Activated T-cell treated with anti-CD3 and anti-CD28 coated beads for 24 hours (primary cell): ENCODE results near the gene SYPL1.

Source experiments
- DNase-seq: peaks from one replicate; pipeline ENCODE4 v3.0.0-alpha.2; 2020; ENCODE audit warnings: low read depth

SYPL1 gene

GRCh38 chr7:106121189-106121810 is 9.2 kb upstream of the SYPL1 start:
- DNase-seq = no peak

GRCh38 chr7:106120500-106120899 is 8.4 kb upstream of the SYPL1 start:
- no peak for DNase-seq

GRCh38 chr7:106119719-106120118 is 7.6 kb upstream of the SYPL1 start:
- no peak for DNase-seq

- no peak for DNase-seq
These were observed 5.9 kb upstream of the SYPL1 start for GRCh38 chr7:106117786-106118544.

DNA sequence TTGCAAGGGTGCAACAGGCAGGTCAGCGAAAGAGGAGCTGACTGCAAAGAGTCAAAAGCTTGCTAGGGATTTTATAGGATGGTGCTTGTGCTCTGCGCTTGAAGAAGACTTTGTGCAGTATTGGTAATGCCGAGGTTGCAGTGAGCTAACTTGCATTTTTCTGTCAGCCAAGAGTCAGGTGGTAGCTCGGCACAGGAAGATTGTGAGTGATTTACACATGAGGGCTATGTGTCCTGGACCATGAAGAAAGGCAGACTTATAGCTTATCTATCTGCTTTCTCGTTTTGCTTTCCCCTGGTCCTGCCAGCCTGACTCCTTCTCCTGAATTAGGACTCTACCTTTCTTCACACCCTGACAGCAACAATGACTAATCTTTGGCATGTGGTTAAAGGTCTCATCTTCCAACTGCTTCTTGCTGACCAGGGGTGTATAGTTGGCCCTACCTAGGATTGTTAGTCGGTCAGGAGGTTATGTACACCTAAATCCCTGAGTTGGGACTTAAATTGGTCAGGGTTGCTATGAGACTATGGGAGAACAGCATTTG is 4.1 kb upstream of the SYPL1 start:
- DNase-seq = no peak

GRCh38 chr7:106114716-106115383 is 2.7 kb upstream of the SYPL1 start:
- DNase-seq = no peak

DNA sequence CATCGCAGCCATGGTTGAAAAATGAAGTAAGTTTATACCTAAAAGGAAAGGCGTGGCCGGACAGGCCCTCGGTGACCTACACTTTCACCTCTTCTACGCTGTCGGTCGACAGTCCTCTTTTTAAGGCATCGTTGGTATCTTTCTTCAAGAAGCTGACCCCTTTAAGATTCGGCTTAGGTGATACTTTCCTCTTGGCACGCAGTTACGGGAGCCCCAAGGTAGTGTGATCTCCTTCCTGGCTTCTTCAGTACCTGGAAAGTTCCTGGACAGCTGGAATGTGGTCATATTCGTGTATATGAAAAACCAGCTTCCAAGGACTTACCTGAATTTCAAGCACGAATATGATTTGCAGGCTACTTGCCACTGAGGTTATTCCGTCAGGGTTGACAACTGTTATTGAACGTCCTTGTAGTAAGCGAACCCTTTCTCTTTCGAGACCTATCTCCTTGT is 885 bp upstream of the SYPL1 start:
- no peak for DNase-seq

DNA sequence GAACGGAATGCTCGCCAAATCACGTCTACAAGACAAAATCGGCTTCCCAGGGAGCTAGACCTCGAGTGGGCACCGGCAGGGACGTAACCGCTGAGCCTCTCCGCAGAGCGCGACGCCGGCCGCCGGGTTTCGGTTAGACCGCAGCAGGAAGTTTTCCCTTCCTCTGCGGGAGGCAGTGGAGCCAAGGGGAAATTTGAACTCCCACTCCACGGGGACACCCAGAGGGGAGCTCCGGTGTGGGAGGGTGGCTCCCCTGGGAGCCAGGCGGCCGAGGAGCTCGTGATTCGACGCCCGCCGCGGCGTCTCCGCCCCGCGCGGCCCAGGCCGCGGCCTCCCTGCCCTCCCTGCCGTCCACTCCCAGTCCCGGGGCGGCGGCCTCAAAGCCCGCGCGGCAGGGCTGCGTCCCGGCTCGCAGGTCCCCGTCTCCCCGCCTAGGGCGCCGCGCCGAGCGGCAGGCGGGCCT is 426 bp downstream of the SYPL1 start:
- peak; percentile 29 for DNase-seq

DNA sequence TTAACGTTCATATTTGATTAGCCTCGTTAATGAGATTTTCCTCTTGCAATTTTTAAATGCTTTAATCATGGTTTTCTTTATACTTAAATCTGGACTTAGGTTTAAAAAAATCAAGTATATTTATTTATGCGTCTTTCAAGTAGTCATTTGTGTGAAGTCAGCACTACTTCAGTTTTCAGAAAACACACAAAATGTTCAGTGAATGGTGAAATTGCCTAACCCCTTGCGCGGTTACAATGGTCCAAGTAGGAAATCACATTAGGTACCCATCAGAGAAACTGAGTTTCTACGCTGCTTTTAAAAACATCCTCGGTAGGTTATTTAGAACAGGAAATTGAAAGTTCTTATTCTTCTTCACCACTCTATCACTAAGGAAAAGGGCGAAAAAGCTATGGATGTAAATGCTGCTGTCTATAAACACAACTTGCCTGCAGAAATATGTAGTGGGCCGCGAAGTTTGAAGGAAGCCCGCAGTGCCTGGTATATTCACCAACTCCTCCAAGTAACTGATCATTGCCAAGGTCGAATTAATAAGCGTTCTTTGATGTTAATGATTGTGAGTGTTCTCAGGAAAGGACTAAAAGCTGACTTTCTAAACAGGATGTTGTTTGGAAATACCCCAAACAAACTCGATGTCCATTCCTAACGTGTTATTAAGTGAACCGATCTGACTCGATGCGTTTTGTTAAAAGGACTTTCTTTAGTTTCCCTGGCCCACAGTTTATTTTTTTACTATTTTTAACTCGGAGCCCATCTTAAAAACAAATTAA is 1.0 kb downstream of the SYPL1 start:
- no peak for DNase-seq

GRCh38 chr7:106110238-106110560 is 1.9 kb downstream of the SYPL1 start:
- no peak for DNase-seq

GRCh38 chr7:106109521-106110237 is 2.4 kb downstream of the SYPL1 start:
- no peak for DNase-seq

DNA sequence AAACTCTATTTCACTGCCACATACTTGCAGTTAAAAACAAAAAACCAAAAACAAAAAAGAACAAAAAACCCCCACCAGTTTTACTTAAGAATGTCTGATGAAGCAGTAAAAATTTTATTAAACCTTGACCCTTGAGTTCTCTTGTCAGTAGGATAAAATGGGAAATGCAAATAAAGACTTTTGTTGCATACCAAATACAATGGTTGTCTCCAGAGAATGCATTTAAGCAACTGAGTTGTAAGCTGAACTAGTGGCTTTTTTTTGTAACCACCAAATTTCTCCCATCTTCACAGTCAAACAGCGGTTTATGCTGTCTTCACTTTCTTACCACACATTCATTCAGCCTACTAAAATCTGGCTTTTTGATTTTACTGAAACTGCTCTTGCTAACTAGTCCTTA is 3.1 kb downstream of the SYPL1 start:
- DNase-seq = no peak

DNA sequence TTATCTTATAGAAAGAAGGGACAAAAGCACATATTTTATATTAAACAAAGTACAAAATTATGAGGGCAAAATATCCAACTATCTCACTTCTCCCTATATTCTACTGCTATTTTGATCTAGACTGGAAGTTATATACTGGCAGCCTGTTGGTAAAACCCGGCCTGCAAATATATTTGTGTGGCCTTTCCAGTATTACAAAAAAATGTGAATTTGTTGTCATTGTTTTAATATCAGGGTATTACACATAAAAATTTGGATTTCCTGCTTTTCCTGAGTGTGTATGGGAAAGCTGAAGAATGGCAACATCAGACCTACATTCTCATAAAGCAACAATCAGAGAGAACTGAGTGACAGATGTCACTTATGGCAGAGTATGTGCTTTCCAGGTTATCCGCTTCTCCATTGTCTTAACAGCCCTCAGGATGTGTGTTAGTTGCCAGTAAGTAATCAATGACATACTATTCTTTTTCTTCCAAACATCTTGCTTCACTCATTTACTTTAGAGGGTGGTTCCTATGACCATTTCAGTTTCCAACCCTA is 7.3 kb downstream of the SYPL1 start:
- no peak for DNase-seq

- no peak for DNase-seq
These were observed 9.6 kb downstream of the SYPL1 start for GRCh38 chr7:106102387-106102966.

DNA sequence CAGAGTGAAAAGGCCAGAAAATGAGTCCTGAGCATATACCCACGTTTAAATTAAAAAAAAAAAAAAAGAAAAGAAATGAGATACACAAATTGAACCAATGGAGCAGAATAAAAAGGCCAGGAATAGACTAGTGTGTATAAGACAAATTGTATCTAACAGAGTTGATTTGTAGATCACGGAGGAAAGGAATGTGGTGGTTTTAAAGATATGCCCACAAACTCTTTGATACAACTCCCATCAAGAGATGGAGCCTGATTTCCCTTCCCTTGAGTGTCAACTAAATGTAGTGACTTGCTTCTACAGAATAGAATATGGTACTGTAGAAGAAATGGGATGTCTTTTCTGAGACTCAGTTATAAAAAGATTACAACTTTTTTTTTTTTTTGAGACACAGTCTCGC is 10.4 kb downstream of the SYPL1 start:
- no peak for DNase-seq

DNA sequence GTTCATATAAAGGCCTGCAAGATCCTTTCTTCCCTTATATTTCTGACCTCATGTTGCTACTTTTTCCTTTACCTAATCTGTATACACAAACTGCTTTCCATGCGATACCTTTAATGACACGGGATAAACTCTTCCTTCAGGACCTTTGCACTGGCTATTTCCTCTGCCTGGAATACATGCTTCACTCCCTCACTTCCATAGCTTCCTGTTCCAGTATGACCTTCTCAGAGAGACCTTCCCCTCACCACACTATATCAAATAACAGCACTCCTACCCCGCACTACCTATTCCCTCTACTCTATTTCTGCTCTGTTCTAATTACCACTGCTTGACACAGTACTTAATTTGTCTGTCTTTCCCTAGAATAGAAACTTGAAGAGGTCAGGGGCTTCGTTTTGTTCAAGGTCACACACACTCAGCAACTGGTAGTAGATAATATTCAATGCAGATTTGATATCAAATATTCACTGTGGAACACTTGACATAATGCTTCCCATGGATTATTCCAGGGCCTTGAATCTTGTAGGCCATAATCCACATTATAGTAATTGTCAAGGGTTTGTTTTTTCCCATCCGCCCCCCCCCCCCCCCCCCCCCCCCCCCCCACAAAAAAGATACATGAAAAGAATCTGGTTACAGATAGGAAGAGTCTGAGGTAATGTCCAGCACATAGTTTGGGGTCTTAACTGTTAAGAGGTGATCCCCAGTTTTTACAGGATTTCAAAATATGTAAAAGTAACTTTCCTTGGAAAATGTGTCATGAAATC is 11.1 kb downstream of the SYPL1 start:
- no peak for DNase-seq

DNA sequence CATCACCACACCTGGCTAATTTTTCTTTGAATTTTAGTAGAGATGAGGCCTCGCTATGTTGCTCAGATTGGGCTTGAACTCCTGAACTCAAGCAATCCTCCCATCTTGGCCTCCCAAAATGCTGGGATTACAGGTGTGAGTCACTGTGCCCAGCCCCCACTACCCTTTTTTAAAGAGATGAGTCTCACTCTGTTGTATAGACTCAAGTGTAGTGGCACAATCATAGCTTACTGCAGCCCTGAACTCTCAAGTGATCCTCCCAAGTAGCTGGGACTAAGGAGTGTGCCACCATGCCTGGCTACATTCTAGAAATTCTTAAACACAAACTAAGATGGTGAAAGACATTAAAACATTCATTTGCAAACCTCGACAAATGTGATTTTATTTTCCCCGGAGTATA is 12.6 kb downstream of the SYPL1 start:
- DNase-seq = no peak

DNA sequence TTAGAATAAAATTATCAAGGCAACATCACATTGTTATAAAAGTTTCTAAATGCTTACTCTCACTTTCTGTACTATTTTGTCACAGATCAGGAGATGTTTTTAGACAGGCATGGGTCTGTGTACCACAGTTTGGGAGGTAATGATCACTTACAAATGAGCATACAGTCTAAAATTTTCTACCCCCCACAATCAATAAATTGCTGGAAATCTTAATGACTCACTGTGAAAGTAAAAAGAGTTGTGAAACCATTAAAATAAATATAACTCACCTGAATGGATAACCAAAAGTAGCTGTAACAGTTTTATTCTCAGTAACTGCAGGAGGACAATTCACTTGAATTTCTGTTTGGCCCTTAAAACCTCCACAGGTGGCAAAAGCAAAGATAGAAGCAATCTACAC is 13.2 kb downstream of the SYPL1 start:
- DNase-seq = no peak

GRCh38 chr7:106095634-106096033 is 16.5 kb downstream of the SYPL1 start:
- no peak for DNase-seq

DNA sequence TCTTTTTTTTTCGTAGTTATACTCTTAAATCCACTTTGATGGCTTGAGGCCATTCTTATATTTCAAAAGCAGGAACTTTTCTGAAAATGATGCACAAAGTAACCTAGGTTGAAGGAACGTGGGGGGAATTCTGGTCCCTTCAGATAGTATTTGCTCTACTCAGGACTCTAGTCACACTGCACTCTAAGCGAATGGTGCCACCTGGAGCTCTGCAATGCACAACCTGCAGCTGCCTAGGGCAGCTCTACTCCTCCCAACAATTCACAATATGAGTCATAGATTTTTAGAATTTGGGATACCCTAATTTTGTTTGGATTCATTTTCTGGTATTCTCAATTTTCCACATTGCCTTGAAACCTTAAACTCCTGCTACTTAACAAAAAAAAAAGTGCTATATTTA is 17.3 kb downstream of the SYPL1 start:
- DNase-seq = no peak
